ENCODE results near the gene XYLT1.

XYLT1 gene

DNA sequence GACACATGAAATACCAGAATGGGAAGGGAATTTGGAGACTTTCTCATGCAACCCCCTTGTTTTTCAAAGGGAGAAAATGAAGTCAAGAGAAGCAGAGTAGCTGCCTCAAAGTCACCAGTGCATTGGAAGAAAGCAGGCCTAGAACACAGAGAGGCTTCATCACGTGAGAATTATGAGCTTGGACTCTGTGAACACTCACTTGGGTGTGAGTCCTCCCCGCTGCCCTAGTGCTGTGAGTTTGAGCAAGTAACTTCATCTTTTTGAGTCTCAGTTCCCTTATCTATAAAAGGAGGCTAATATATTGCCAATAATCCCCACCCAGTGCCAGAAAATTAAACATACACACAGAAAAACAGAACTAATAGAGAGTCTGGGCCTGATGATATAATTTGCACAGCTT is 315.8 kb downstream of the XYLT1 start:
- Histone ChIP-seq H3K18ac (ENCODE audit: low read depth in 1 of 2, low read length in 2 of 2) (no peak overlapping the region), H3K4me1 (ENCODE audit: control insufficient read depth, insufficient read depth, low read depth, low read length) (no peaks in the 10 kb centered on the region)
- 15% methylated on average over 1 of the region's 2 CpGs for WGBS

DNA sequence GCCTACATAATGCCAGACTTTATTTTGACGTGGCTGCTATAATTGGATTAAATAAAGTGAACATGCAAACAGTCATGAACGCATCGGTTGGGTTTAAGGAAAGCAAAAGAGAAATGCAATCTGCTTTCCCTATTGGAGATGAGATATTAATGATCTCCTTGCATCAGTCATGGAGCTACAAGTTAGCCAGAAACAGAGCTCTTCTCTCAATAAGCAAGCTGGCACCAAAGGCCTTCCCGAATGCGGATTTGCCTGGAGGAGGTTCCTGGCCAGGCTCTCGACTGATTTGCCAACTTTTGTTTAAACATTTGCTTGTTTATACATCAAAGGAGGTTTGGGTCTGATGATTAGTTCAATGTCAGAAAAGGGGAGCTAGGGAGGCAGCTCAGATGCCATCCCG is 318.4 kb downstream of the XYLT1 start:
- no peak overlapping the region for H3K14ac ChIP-seq (ENCODE audit: low read length in 2 of 2)
- H3K18ac ChIP-seq (ENCODE audit: low read depth in 1 of 2, low read length in 2 of 2), result no peak overlapping the region
- no peak overlapping the region for H3K23ac ChIP-seq (ENCODE audit: low read length in 2 of 2)
- no peak overlapping the region for H2AFZ ChIP-seq (ENCODE audit: low read depth, low read length)
- H2BK120ac ChIP-seq (ENCODE audit: low read depth, low read length), result no peak overlapping the region
- H2BK5ac ChIP-seq (ENCODE audit: low read depth, low read length, poor library complexity, severe bottlenecking), result no peak overlapping the region
- WGBS, result 76% methylated on average over 6 of the region's 7 CpGs
- H4K91ac ChIP-seq (ENCODE audit: low read length), result no peak overlapping the region
- H3K4me1 ChIP-seq (ENCODE audit: control insufficient read depth, insufficient read depth, low read depth, low read length), result no peaks in the 10 kb centered on the region
- H2AK5ac ChIP-seq (ENCODE audit: low read length, severe bottlenecking), result no peak overlapping the region
- H4K8ac ChIP-seq (ENCODE audit: low read length), result no peak overlapping the region
- DNase-seq, result no peak
- H3K27ac ChIP-seq (ENCODE audit: low read length, poor library complexity, severe bottlenecking), result no peak overlapping the region
- no peaks in the 10 kb centered on the region for H3K79me1 ChIP-seq (replicated peaks; ENCODE audit: low read length, poor library complexity, severe bottlenecking)
- H2BK12ac ChIP-seq (ENCODE audit: low read length in 2 of 2), result no peak overlapping the region
- H3K9ac ChIP-seq (ENCODE audit: low read length), result no peak overlapping the region
- no peak overlapping the region for H3K4ac ChIP-seq (ENCODE audit: low read depth in 1 of 2, low read length in 2 of 2)
- H3K4me3 ChIP-seq (ENCODE audit: insufficient read depth in 1 of 2, low read depth in 1 of 2, low read length in 2 of 2), result no peak overlapping the region
- H3K27me3 ChIP-seq (ENCODE audit: control insufficient read depth in 1 of 2, insufficient read depth in 1 of 2, low read length in 2 of 2), result no peaks in the 10 kb centered on the region
- no peak overlapping the region for H2BK15ac ChIP-seq (ENCODE audit: low read depth, poor library complexity, severe bottlenecking)
- H3K4me2 ChIP-seq (ENCODE audit: low read length, poor library complexity, severe bottlenecking), result no peak overlapping the region
- peaks cover 0 to 38% of the 10 kb centered on the region in 2 experiments for H3K36me3 ChIP-seq (ENCODE audit: control insufficient read depth in 1 of 2, insufficient read depth in 2 of 2, low read depth in 1 of 2, low read length in 2 of 2)
- H3K9me3 ChIP-seq (ENCODE audit: control insufficient read depth, low read length), result no peaks in the 10 kb centered on the region

More for the DNA sequence above, 315.8 kb downstream of the XYLT1 start:
- no peak overlapping the region for H2AFZ ChIP-seq (ENCODE audit: low read depth, low read length)
- H3K4me2 ChIP-seq (ENCODE audit: low read length, poor library complexity, severe bottlenecking), result no peak overlapping the region
- H3K14ac ChIP-seq (ENCODE audit: low read length in 2 of 2), result no peak overlapping the region
- H2BK5ac ChIP-seq (ENCODE audit: low read depth, low read length, poor library complexity, severe bottlenecking), result no peak overlapping the region
- H3K36me3 ChIP-seq (ENCODE audit: control insufficient read depth in 1 of 2, insufficient read depth in 2 of 2, low read depth in 1 of 2, low read length in 2 of 2), result peaks cover 0 to 56% of the 10 kb centered on the region in 2 experiments
- no peak overlapping the region for H3K4ac ChIP-seq (ENCODE audit: low read depth in 1 of 2, low read length in 2 of 2)
- no peaks in the 10 kb centered on the region for H3K79me1 ChIP-seq (replicated peaks; ENCODE audit: low read length, poor library complexity, severe bottlenecking)
- no peak overlapping the region for H3K27ac ChIP-seq (ENCODE audit: low read length, poor library complexity, severe bottlenecking)
- no peak overlapping the region for H4K91ac ChIP-seq (ENCODE audit: low read length)
- H2BK12ac ChIP-seq (ENCODE audit: low read length in 2 of 2), result no peak overlapping the region
- H3K23ac ChIP-seq (ENCODE audit: low read length in 2 of 2), result no peak overlapping the region
- no peaks in the 10 kb centered on the region for H3K27me3 ChIP-seq (ENCODE audit: control insufficient read depth in 1 of 2, insufficient read depth in 1 of 2, low read length in 2 of 2)
- no peak overlapping the region for H2BK15ac ChIP-seq (ENCODE audit: low read depth, poor library complexity, severe bottlenecking)
- H3K4me3 ChIP-seq (ENCODE audit: insufficient read depth in 1 of 2, low read depth in 1 of 2, low read length in 2 of 2), result no peak overlapping the region
- no peaks in the 10 kb centered on the region for H3K9me3 ChIP-seq (ENCODE audit: control insufficient read depth, low read length)
- no peak overlapping the region for H2BK120ac ChIP-seq (ENCODE audit: low read depth, low read length)
- no peak overlapping the region for H3K9ac ChIP-seq (ENCODE audit: low read length)
- no peak for DNase-seq
- no peak overlapping the region for H4K8ac ChIP-seq (ENCODE audit: low read length)
- H2AK5ac ChIP-seq (ENCODE audit: low read length, severe bottlenecking), result no peak overlapping the region

- no peak overlapping the region for H2AK5ac ChIP-seq (ENCODE audit: low read length, severe bottlenecking)
- no peak overlapping the region for H3K4me2 ChIP-seq (ENCODE audit: low read length, poor library complexity, severe bottlenecking)
- H3K27me3 ChIP-seq (ENCODE audit: control insufficient read depth in 1 of 2, insufficient read depth in 1 of 2, low read length in 2 of 2), result no peaks in the 10 kb centered on the region
- no peak overlapping the region for H3K27ac ChIP-seq (ENCODE audit: low read length, poor library complexity, severe bottlenecking)
- H2BK120ac ChIP-seq (ENCODE audit: low read depth, low read length), result no peak overlapping the region
- no peak overlapping the region for H3K14ac ChIP-seq (ENCODE audit: low read length in 2 of 2)
- no peak overlapping the region for H2BK15ac ChIP-seq (ENCODE audit: low read depth, poor library complexity, severe bottlenecking)
- peaks cover 0 to 32% of the 10 kb centered on the region in 2 experiments for H3K36me3 ChIP-seq (ENCODE audit: control insufficient read depth in 1 of 2, insufficient read depth in 2 of 2, low read depth in 1 of 2, low read length in 2 of 2)
- no peak overlapping the region for H2AFZ ChIP-seq (ENCODE audit: low read depth, low read length)
- H2BK12ac ChIP-seq (ENCODE audit: low read length in 2 of 2), result no peak overlapping the region
- no peaks in the 10 kb centered on the region for H3K9me3 ChIP-seq (ENCODE audit: control insufficient read depth, low read length)
- no peaks in the 10 kb centered on the region for H3K4me1 ChIP-seq (ENCODE audit: control insufficient read depth, insufficient read depth, low read depth, low read length)
- DNase-seq, result no peak
- no peak overlapping the region for H3K18ac ChIP-seq (ENCODE audit: low read depth in 1 of 2, low read length in 2 of 2)
- H3K9ac ChIP-seq (ENCODE audit: low read length), result no peak overlapping the region
- no peak overlapping the region for H4K8ac ChIP-seq (ENCODE audit: low read length)
- H3K79me1 ChIP-seq (replicated peaks; ENCODE audit: low read length, poor library complexity, severe bottlenecking), result no peaks in the 10 kb centered on the region
- H3K4me3 ChIP-seq (ENCODE audit: insufficient read depth in 1 of 2, low read depth in 1 of 2, low read length in 2 of 2), result no peak overlapping the region
- 65% methylated on average over 5 of the region's 5 CpGs for WGBS
- H3K23ac ChIP-seq (ENCODE audit: low read length in 2 of 2), result no peak overlapping the region
- H4K91ac ChIP-seq (ENCODE audit: low read length), result no peak overlapping the region
- no peak overlapping the region for H3K4ac ChIP-seq (ENCODE audit: low read depth in 1 of 2, low read length in 2 of 2)
- no peak overlapping the region for H2BK5ac ChIP-seq (ENCODE audit: low read depth, low read length, poor library complexity, severe bottlenecking)
Observed at GRCh38 chr16:17151335-17151734, 319.4 kb downstream of the XYLT1 start.

- no peak overlapping the region for H2AK5ac ChIP-seq (ENCODE audit: low read length, severe bottlenecking)
- H3K4me1 ChIP-seq (ENCODE audit: control insufficient read depth, insufficient read depth, low read depth, low read length), result no peaks in the 10 kb centered on the region
- H3K14ac ChIP-seq (ENCODE audit: low read length in 2 of 2), result no peak overlapping the region
- no peak overlapping the region for H3K18ac ChIP-seq (ENCODE audit: low read depth in 1 of 2, low read length in 2 of 2)
- no peak overlapping the region for H3K27ac ChIP-seq (ENCODE audit: low read length, poor library complexity, severe bottlenecking)
- no peak overlapping the region for H3K4me2 ChIP-seq (ENCODE audit: low read length, poor library complexity, severe bottlenecking)
- H2BK5ac ChIP-seq (ENCODE audit: low read depth, low read length, poor library complexity, severe bottlenecking), result no peak overlapping the region
- no peak overlapping the region for H2BK15ac ChIP-seq (ENCODE audit: low read depth, poor library complexity, severe bottlenecking)
- H3K27me3 ChIP-seq (ENCODE audit: control insufficient read depth in 1 of 2, insufficient read depth in 1 of 2, low read length in 2 of 2), result no peaks in the 10 kb centered on the region
- no peak overlapping the region for H4K91ac ChIP-seq (ENCODE audit: low read length)
- H3K4ac ChIP-seq (ENCODE audit: low read depth in 1 of 2, low read length in 2 of 2), result no peak overlapping the region
- no peaks in the 10 kb centered on the region for H3K9me3 ChIP-seq (ENCODE audit: control insufficient read depth, low read length)
- WGBS, result 56% methylated on average over 7 of the region's 7 CpGs
- no peak overlapping the region for H3K9ac ChIP-seq (ENCODE audit: low read length)
- no peak overlapping the region for H2BK120ac ChIP-seq (ENCODE audit: low read depth, low read length)
- no peak overlapping the region for H2BK12ac ChIP-seq (ENCODE audit: low read length in 2 of 2)
- H3K36me3 ChIP-seq (ENCODE audit: control insufficient read depth in 1 of 2, insufficient read depth in 2 of 2, low read depth in 1 of 2, low read length in 2 of 2), result peaks cover 0 to 24% of the 10 kb centered on the region in 2 experiments
- H2AFZ ChIP-seq (ENCODE audit: low read depth, low read length), result no peak overlapping the region
- H3K79me1 ChIP-seq (replicated peaks; ENCODE audit: low read length, poor library complexity, severe bottlenecking), result no peaks in the 10 kb centered on the region
- DNase-seq, result no peak
- H3K23ac ChIP-seq (ENCODE audit: low read length in 2 of 2), result no peak overlapping the region
- no peak overlapping the region for H3K4me3 ChIP-seq (ENCODE audit: insufficient read depth in 1 of 2, low read depth in 1 of 2, low read length in 2 of 2)
- H4K8ac ChIP-seq (ENCODE audit: low read length), result no peak overlapping the region
Observed at GRCh38 chr16:17149904-17150483, 320.8 kb downstream of the XYLT1 start.

Measured in mesenchymal stem cell (in vitro differentiated cells and primary cell).